Ecto neural progenitor cell (in vitro differentiated cells): Measurements from ENCODE around the gene SNAPC2.
"Not testable (repeated sequence)": the region's sequence is repeated elsewhere in the genome, so short reads cannot be mapped to it uniquely, and the experiment has no call there.

Experiments
- DNase-seq: peaks from one replicate; pipeline ENCODE4 v3.0.0-alpha.2; 2018; ENCODE audit warnings: low spot score

The SNAPC2 gene

GRCh38 chr19:7908742-7909461 is 11.2 kb upstream of the SNAPC2 start:
- no peak for DNase-seq

- no peak for DNase-seq
These were observed 10.6 kb upstream of the SNAPC2 start for GRCh38 chr19:7909471-7910067.

GRCh38 chr19:7910321-7911161 is 9.6 kb upstream of the SNAPC2 start:
- no peak for DNase-seq

GRCh38 chr19:7911508-7912143 is 8.5 kb upstream of the SNAPC2 start:
- DNase-seq: no peak

- DNase-seq: no peak
These were observed 7.9 kb upstream of the SNAPC2 start for GRCh38 chr19:7912144-7912696.

GRCh38 chr19:7912697-7913564 is 7.2 kb upstream of the SNAPC2 start:
- no peak for DNase-seq

GRCh38 chr19:7913652-7914051 is 6.5 kb upstream of the SNAPC2 start:
- no peak for DNase-seq

- no peak for DNase-seq
These were observed 6.0 kb upstream of the SNAPC2 start for GRCh38 chr19:7914099-7914498.

GRCh38 chr19:7914598-7915045 is 5.5 kb upstream of the SNAPC2 start, which contains the start of gene TGFBR3L:
Gene TGFBR3L (plus strand): TSS chr19:7914830.
- DNase-seq: no peak

GRCh38 chr19:7915250-7916102 is 4.7 kb upstream of the SNAPC2 start:
- DNase-seq: no peak

- DNase-seq: no peak
These were observed 3.8 kb upstream of the SNAPC2 start for GRCh38 chr19:7916103-7916954.

- DNase-seq: no peak
These were observed 3.2 kb upstream of the SNAPC2 start for GRCh38 chr19:7916955-7917266.

- DNase-seq: peak; percentile 84
These were observed 2.7 kb upstream of the SNAPC2 start for GRCh38 chr19:7917267-7918061.

GRCh38 chr19:7918062-7918614 is 2.0 kb upstream of the SNAPC2 start:
- not testable (repeated sequence) for DNase-seq

- DNase-seq: no peak
These were observed 1.3 kb upstream of the SNAPC2 start for GRCh38 chr19:7918615-7919421.

GRCh38 chr19:7920519-7921301 is 572 bp downstream of the SNAPC2 start:
- DNase-seq: peak; percentile 100
